KOPT-K1 (cell line): ENCODE data around the gene TCERG1.
"Not testable (repeated sequence)": the region's sequence is repeated elsewhere in the genome, so short reads cannot be mapped to it uniquely, and the experiment has no call there.

ENCODE experiments used
- H3K27ac ChIP-seq: fragments of 200-600 bp; sonication (generic); 2 replicates; pipeline ENCODE4 v1.5.1; 2016; ENCODE audit warnings: antibody characterized with exemption, mild to moderate bottlenecking, low read depth, low read length; ENCODE audit not compliant: poor library complexity, severe bottlenecking
- H3K36me3 ChIP-seq: fragments of 200-600 bp; sonication (generic); 2 replicates; pipeline ENCODE4 v1.5.1; 2017; ENCODE audit warnings: antibody characterized with exemption, mild to moderate bottlenecking, low read length, moderate library complexity; ENCODE audit not compliant: insufficient read depth
- H3K9me3 ChIP-seq: fragments of 200-600 bp; sonication (generic); 2 replicates; pipeline ENCODE4 v1.5.1; 2017; ENCODE audit warnings: antibody characterized with exemption, low read length, mild to moderate bottlenecking; ENCODE audit not compliant: insufficient read depth, poor library complexity, severe bottlenecking

Gene TCERG1

GRCh38 chr5:146556884-146557283 lies 109.8 kb downstream of the TCERG1 start:
- H3K9me3 ChIP-seq, H3K27ac ChIP-seq: not testable (repeated sequence)

DNA sequence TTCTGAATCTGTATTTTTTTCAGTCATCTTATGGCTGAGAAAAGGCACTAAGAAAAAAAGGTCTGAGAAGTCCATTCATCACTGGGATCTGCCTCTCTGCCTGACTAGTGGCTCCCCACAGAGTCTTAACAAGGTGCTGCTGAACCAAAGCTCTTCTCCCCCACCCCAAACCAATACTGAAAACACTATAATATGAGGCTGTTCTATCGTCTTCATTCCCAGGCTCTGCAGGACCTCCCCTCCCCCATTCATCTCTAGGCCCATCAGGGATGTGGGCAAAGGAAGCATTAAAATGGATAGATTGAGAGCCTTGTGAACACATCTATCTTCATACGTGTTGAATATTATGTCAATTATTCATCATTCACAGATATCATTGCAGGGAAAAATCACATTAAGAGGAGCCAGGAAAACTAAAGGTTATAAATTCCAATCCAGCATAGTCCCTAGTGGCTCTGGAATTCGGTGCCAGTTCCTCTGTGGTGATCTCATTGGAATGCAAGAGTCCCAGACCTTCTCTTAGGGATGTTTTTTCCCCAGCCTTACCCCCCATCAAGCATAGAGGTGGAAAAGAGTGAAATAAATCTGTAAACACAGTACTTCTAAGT lies 113.2 kb downstream of the TCERG1 start:
- no peaks in the 10 kb centered on the region for H3K9me3 ChIP-seq
- no peaks in the 10 kb centered on the region for H3K36me3 ChIP-seq
- H3K27ac ChIP-seq, result no peak overlapping the region

More at GRCh38 chr5:146556884-146557283, 109.8 kb downstream of the TCERG1 start:
- not testable (repeated sequence) for H3K36me3 ChIP-seq
